Brain microvascular endothelial cell (primary cell): ENCODE data around the gene GFPT2.

Experiments used
- DNase-seq: peaks from one replicate; pipeline ENCODE4 v3.0.0-alpha.2; 2020
- H3K27ac ChIP-seq: fragments of 250-450 bp; sonication (Bioruptor Pico); 2 replicates; pipeline ENCODE4 v1.5.1; 2020; ENCODE audit warnings: mild to moderate bottlenecking, moderate library complexity
- H3K27me3 ChIP-seq: fragments of 250-450 bp; sonication (Bioruptor Pico); replicated peaks from 2 replicates; pipeline ENCODE4 v1.5.1; 2020; ENCODE audit warnings: mild to moderate bottlenecking
- H3K36me3 ChIP-seq: fragments of 250-450 bp; sonication (Bioruptor Pico); replicated peaks from 2 replicates; pipeline ENCODE4 v1.5.1; 2020; ENCODE audit warnings: mild to moderate bottlenecking
- H3K4me3 ChIP-seq: 2 replicates; pipeline ENCODE4 v1.5.1; 2011; ENCODE audit warnings: low read depth, mild to moderate bottlenecking, control low read depth, low read length, moderate library complexity
- CTCF ChIP-seq: IDR thresholded peaks from 2 replicates; pipeline ENCODE4 v1.5.1; 2011; ENCODE audit warnings: low read depth, mild to moderate bottlenecking, moderate library complexity, low read length, control low read depth, inconsistent platforms; ENCODE audit errors: missing control alignments
- in situ Hi-C: cut with HindIII; loops from 2 replicates; pipeline ENCODE4 v1.10.0; 2017; ENCODE audit warnings: low sequenced_read_pairs, low pct_ligation_motif_present

GFPT2 gene

GRCh38 chr5:180360078-180360957 lies 7.2 kb upstream of the GFPT2 start:
- no peak overlapping the region for H3K27ac ChIP-seq
- no peaks in the 10 kb centered on the region for H3K36me3 ChIP-seq
- in situ Hi-C loops: no loop called here
- H3K4me3 ChIP-seq: no peak overlapping the region
- no peak for DNase-seq
- peak; percentile 11 for TF ChIP-seq CTCF
- H3K27me3 ChIP-seq: no peaks in the 10 kb centered on the region

DNA sequence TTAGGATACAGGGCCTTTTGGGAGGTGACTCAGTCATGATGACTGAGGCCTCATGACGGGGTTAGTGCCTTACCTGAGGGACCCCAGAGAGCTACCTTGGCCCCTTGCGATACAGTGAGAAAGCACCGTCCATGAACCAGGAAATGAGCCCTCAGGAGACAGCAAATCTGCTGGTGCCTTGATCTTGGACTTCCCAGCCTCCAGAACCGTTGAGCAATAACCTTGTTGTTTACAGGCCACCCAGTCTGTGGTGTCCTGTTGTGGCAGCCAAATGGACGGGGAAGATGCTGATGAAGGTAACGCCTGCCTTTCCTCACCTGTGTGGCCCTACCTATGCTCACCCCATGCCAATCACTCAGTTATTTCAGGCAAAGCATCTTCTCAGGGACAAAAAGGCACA lies 5.6 kb upstream of the GFPT2 start:
- Histone ChIP-seq H3K4me3 (no peak overlapping the region), H3K27ac (no peak overlapping the region), H3K27me3 (no peaks in the 10 kb centered on the region), H3K36me3 (no peaks in the 10 kb centered on the region)
- DNase-seq: no peak
- TF ChIP-seq CTCF: no peak
- in situ Hi-C loops: no loop called here

- H3K27me3 ChIP-seq: no peaks in the 10 kb centered on the region
- no peak for TF ChIP-seq CTCF
- no peaks in the 10 kb centered on the region for H3K36me3 ChIP-seq
- no peak for DNase-seq
- in situ Hi-C loops: no loop called here
- H3K4me3 ChIP-seq: no peak overlapping the region
- no peak overlapping the region for H3K27ac ChIP-seq
Measured at GRCh38 chr5:180358179-180358578, 5.0 kb upstream of the GFPT2 start.

DNA sequence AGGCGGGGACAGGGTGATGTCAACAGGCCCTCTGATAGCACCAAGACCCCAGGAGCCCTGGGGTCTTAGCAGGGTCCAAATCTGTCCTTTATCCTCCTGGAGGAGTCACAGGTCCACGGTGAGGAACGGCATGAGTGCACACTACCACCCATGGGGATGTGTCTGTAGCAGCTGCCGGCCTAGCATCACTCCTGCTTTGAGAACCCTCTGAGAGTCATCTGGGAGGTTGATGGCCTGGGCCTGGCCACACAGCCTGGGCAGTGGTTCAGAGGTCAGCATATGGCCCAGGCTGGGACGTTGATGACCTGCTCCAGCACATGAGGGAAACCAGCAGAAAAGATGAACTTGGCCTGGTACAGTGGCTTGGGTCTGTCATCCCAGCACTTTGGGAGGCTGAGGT lies 1.8 kb upstream of the GFPT2 start:
- TF ChIP-seq CTCF: no peak
- Histone ChIP-seq H3K4me3 (no peak overlapping the region), H3K36me3 (no peaks in the 10 kb centered on the region), H3K27me3 (no peaks in the 10 kb centered on the region), H3K27ac (no peak overlapping the region)
- DNase-seq: no peak
- in situ Hi-C loops: no loop called here

DNA sequence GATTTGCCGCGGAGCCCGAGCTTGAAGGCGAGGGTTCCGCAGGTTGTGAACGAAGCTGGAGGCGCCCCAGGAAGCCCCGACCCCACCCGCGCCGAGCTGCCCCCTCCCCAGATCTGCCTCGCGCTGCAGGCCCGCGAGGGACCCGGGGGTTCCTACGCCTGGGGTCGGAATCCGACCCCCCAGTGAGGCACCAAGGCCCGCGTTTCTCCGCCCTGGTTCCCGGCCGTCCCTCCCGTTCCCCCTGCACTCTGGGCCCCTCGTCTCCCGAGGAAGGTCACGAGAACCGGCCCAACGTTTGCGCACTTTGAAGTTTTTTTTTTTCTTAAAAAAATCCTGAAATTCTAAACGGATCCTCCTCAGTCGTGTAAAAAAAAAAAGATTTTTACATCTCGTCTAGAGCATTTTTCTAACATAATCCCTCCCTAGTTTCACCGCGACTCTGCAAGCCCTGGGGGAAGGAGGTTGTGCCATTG lies 880 bp upstream of the GFPT2 start:
- in situ Hi-C loops: no loop called here
- no peak for TF ChIP-seq CTCF
- Histone ChIP-seq H3K4me3 (peak overlapping the region; percentile 81), H3K27ac (no peak overlapping the region), H3K27me3 (no peaks in the 10 kb centered on the region), H3K36me3 (no peaks in the 10 kb centered on the region)
- no peak for DNase-seq
